H7 (cell line): Measurements from ENCODE around the gene SNRNP200. TPM values are rescaled to one million over a fixed set of nuclear protein-coding genes. Genes with fewer than 3 reads are reported as not detected.

ENCODE experiments used
- DNase-seq: peaks from one replicate; pipeline ENCODE4 v3.0.0; 2012
- H3K27me3 ChIP-seq: 2 replicates; pipeline ENCODE4 v1.6.0; 2011; ENCODE audit warnings: mild to moderate bottlenecking, low read length; ENCODE audit not compliant: control insufficient read depth, insufficient read depth
- H3K36me3 ChIP-seq: replicated peaks from 2 replicates; pipeline ENCODE4 v1.5.1; 2011; ENCODE audit warnings: low read length; ENCODE audit not compliant: control insufficient read depth, insufficient read depth
- H3K4me3 ChIP-seq: 2 replicates; pipeline ENCODE4 v1.5.1; 2011; ENCODE audit warnings: low read depth, mild to moderate bottlenecking, control low read depth, low read length, moderate library complexity; ENCODE audit not compliant: insufficient read depth
- total RNA-seq: library from RNA; depleted of rRNA; stranded (reverse); fragments of >200 nt; shearing (Covaris generic); gene quantifications from 2 replicates; pipeline ENCODE4 v1.2.3, GENCODE V29; 2014; rRNA removed

The SNRNP200 gene
- total RNA-seq, 1 experiment from 2014 or later: 60.5 TPM

GRCh38 chr2:96240341-96241038 is 64.9 kb downstream of the SNRNP200 start:
- DNase-seq: no peak
- Histone ChIP-seq H3K4me3 (no peak overlapping the region), H3K36me3 (no peaks in the 10 kb centered on the region), H3K27me3 (no peaks in the 10 kb centered on the region)

GRCh38 chr2:96239745-96240264 is 65.5 kb downstream of the SNRNP200 start:
- Histone ChIP-seq H3K36me3 (no peaks in the 10 kb centered on the region), H3K4me3 (no peak overlapping the region), H3K27me3 (no peaks in the 10 kb centered on the region)
- no peak for DNase-seq

GRCh38 chr2:96239091-96239490 is 66.3 kb downstream of the SNRNP200 start:
- H3K36me3 ChIP-seq: no peaks in the 10 kb centered on the region
- no peak overlapping the region for H3K4me3 ChIP-seq
- no peaks in the 10 kb centered on the region for H3K27me3 ChIP-seq
- no peak for DNase-seq

GRCh38 chr2:96238266-96238665 is 67.1 kb downstream of the SNRNP200 start:
- no peaks in the 10 kb centered on the region for H3K36me3 ChIP-seq
- H3K27me3 ChIP-seq: no peaks in the 10 kb centered on the region
- no peak for DNase-seq
- H3K4me3 ChIP-seq: no peak overlapping the region

GRCh38 chr2:96236882-96237281 is 68.5 kb downstream of the SNRNP200 start:
- DNase-seq: no peak
- H3K27me3 ChIP-seq: no peaks in the 10 kb centered on the region
- H3K36me3 ChIP-seq: no peaks in the 10 kb centered on the region
- H3K4me3 ChIP-seq: no peak overlapping the region

- Histone ChIP-seq H3K36me3 (no peaks in the 10 kb centered on the region), H3K4me3 (no peak overlapping the region), H3K27me3 (no peaks in the 10 kb centered on the region)
- no peak for DNase-seq
Measured at GRCh38 chr2:96233880-96234316, 71.4 kb downstream of the SNRNP200 start.

- Histone ChIP-seq H3K27me3 (no peaks in the 10 kb centered on the region), H3K4me3 (no peak overlapping the region), H3K36me3 (no peaks in the 10 kb centered on the region)
- no peak for DNase-seq
Measured at GRCh38 chr2:96233436-96233835, 71.9 kb downstream of the SNRNP200 start.

- Histone ChIP-seq H3K27me3 (no peaks in the 10 kb centered on the region), H3K4me3 (no peak overlapping the region), H3K36me3 (no peaks in the 10 kb centered on the region)
- DNase-seq: no peak
Measured at GRCh38 chr2:96231316-96231715, 74.0 kb downstream of the SNRNP200 start.

GRCh38 chr2:96225016-96225533 is 80.3 kb downstream of the SNRNP200 start:
- Histone ChIP-seq H3K4me3 (no peak overlapping the region), H3K36me3 (no peaks in the 10 kb centered on the region), H3K27me3 (no peaks in the 10 kb centered on the region)
- no peak for DNase-seq

Other genes with a start within 250 kb of the SNRNP200 start
- gene ADRA2B, start 189.0 kb downstream of the SNRNP200 start, total RNA-seq: 1.6 and 1.9 TPM in 2 replicates
- not detected in 2 replicates for gene ASTL, start 167.0 kb downstream of the SNRNP200 start, total RNA-seq
- 2.0 and 3.6 TPM in 2 replicates for gene DUSP2, start 160.1 kb downstream of the SNRNP200 start, total RNA-seq
- gene STARD7, start 96.7 kb downstream of the SNRNP200 start, total RNA-seq: 233 and 253 TPM in 2 replicates
- 13.4 and 13.8 TPM in 2 replicates for gene TMEM127, start 39.5 kb downstream of the SNRNP200 start, total RNA-seq
- gene CIAO1, start 39.3 kb downstream of the SNRNP200 start, total RNA-seq: 108 and 111 TPM in 2 replicates
- gene ITPRIPL1, start 19.8 kb upstream of the SNRNP200 start, total RNA-seq: 8.8 and 9.0 TPM in 2 replicates
- gene NCAPH, start 30.2 kb upstream of the SNRNP200 start, total RNA-seq: 37.2 and 46.4 TPM in 2 replicates
- 0.10 TPM in 1 of 2 replicates, not detected in the other for gene NEURL3, start 199.8 kb upstream of the SNRNP200 start, total RNA-seq
- 20.7 and 26.7 TPM in 2 replicates for gene ARID5A, start 231.2 kb upstream of the SNRNP200 start, total RNA-seq